HL-60 (cell line): ENCODE measurements around the gene AFDN.

ENCODE experiments used
- CTCF ChIP-seq: IDR thresholded peaks from one replicate; pipeline ENCODE4 v1.5.1; 2011; ENCODE audit warnings: low read length, control low read depth, inconsistent platforms; ENCODE audit not compliant: insufficient read depth
- GABPA ChIP-seq: IDR thresholded peaks from 2 replicates; pipeline ENCODE4 v1.6.1; 2012; ENCODE audit warnings: low read depth
- POLR2AphosphoS5 ChIP-seq: IDR thresholded peaks from 2 replicates; pipeline ENCODE4 v1.6.1; 2012; ENCODE audit warnings: low read depth
- TF ChIP-seq, protein P1 (sequence below): IDR thresholded peaks from 2 replicates; pipeline ENCODE4 v1.6.1; 2012; ENCODE audit warnings: low read depth; ENCODE audit not compliant: insufficient replicate concordance

GRCh38 chr6:167910007-167910406 is 83.3 kb downstream of the AFDN start:
- no peak for TF ChIP-seq POLR2AphosphoS5
- TF ChIP-seq, protein P1, sequence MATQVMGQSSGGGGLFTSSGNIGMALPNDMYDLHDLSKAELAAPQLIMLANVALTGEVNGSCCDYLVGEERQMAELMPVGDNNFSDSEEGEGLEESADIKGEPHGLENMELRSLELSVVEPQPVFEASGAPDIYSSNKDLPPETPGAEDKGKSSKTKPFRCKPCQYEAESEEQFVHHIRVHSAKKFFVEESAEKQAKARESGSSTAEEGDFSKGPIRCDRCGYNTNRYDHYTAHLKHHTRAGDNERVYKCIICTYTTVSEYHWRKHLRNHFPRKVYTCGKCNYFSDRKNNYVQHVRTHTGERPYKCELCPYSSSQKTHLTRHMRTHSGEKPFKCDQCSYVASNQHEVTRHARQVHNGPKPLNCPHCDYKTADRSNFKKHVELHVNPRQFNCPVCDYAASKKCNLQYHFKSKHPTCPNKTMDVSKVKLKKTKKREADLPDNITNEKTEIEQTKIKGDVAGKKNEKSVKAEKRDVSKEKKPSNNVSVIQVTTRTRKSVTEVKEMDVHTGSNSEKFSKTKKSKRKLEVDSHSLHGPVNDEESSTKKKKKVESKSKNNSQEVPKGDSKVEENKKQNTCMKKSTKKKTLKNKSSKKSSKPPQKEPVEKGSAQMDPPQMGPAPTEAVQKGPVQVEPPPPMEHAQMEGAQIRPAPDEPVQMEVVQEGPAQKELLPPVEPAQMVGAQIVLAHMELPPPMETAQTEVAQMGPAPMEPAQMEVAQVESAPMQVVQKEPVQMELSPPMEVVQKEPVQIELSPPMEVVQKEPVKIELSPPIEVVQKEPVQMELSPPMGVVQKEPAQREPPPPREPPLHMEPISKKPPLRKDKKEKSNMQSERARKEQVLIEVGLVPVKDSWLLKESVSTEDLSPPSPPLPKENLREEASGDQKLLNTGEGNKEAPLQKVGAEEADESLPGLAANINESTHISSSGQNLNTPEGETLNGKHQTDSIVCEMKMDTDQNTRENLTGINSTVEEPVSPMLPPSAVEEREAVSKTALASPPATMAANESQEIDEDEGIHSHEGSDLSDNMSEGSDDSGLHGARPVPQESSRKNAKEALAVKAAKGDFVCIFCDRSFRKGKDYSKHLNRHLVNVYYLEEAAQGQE, result no peak
- no peak for TF ChIP-seq CTCF
- no peak for TF ChIP-seq GABPA
